Heart right ventricle (tissue), 16 donors: ENCODE results near the gene KRTAP4-11. TPM values are rescaled to one million over a fixed set of nuclear protein-coding genes. Genes with fewer than 3 reads are reported as not detected.

Experiments used
- ATAC-seq, 8 donors: fragments of 200-7000 bp; cut with Tn5 transposase; one replicate each; pipeline ENCODE4 v1.9.1; 2020; ENCODE audit warnings: mild to moderate bottlenecking in 8 of 8, moderate library complexity in 8 of 8, moderate number of reproducible peaks in 1 of 8
- DNase-seq, 2 donors: peaks; one replicate each; pipeline ENCODE4 v3.0.0-alpha.2; 2020
- H3K27ac ChIP-seq, 10 donors: fragments of 200-600 bp; sonication (generic) in 2 of 10; one replicate each; pipeline versions ENCODE4 v1.5.0 to v1.8.0; 2020 to 2022; ENCODE audit warnings: mild to moderate bottlenecking in 3 of 10
- H3K27me3 ChIP-seq, 7 donors: fragments of 200-600 bp; one replicate each; pipeline ENCODE4 v1.8.0; 2021 to 2022; ENCODE audit warnings: mild to moderate bottlenecking in 2 of 7
- H3K36me3 ChIP-seq, 9 donors: fragments of 200-600 bp; sonication (generic) in 1 of 9; one replicate each; pipeline versions ENCODE4 v1.5.0 to v1.8.0; 2020 to 2022; ENCODE audit warnings: mild to moderate bottlenecking in 2 of 9
- H3K4me1 ChIP-seq, 9 donors: fragments of 200-600 bp; sonication (generic) in 1 of 9; one replicate each; pipeline versions ENCODE4 v1.5.0 to v1.8.0; 2020 to 2022; ENCODE audit warnings: mild to moderate bottlenecking in 4 of 9
- H3K4me3 ChIP-seq, 10 donors: fragments of 200-600 bp; sonication (generic) in 2 of 10; one replicate each; pipeline versions ENCODE4 v1.5.0 to v1.8.0; 2020 to 2022; ENCODE audit warnings: mild to moderate bottlenecking in 7 of 10, moderate library complexity in 2 of 10
- H3K9me3 ChIP-seq, 11 donors: fragments of 200-600 bp in 10 of 11; sonication (generic) in 2 of 11; one replicate each; pipeline versions ENCODE4 v1.5.0 to v1.8.0; 2013 to 2022; ENCODE audit warnings: mild to moderate bottlenecking in 2 of 11, control low read depth in 1 of 11, moderate library complexity in 1 of 11
- CTCF ChIP-seq, 9 donors: fragments of 200-600 bp; sonication (generic) in 2 of 9; IDR thresholded peaks; one replicate each; pipeline versions ENCODE4 v1.5.0 to v1.8.0; 2021 to 2022; ENCODE audit warnings: antibody characterized with exemption in 9 of 9, mild to moderate bottlenecking in 5 of 9, moderate library complexity in 1 of 9
- WGBS, 2 donors: extraction: QIAGEN DNeasy Blood & Tissue Kit; methylation state at CpG; one replicate each; pipeline ENCODE4 v1.1.7; 2013; ENCODE audit warnings: inconsistent platforms in 1 of 2; 5-methylcytosine and 5-hydroxymethylcytosine counted together
- intact Hi-C, 10 donors: fragments of 100-400 bp; cut with DNase I; formaldehyde crosslinking; loops; one replicate each; pipeline versions ENCODE4 v1.11.1 to v1.14.2; 2022
- polyA plus RNA-seq, 2 donors: library from polyadenylated mRNA; stranded (reverse); fragments of 200-250 nt; gene quantifications; one replicate each; pipeline ENCODE4 v1.2.3, GENCODE V29; 2013
- total RNA-seq, 10 donors: library from RNA; stranded (reverse); fragmentation: NEBNext Ultra II Directional in 3 of 10; extraction: Animal tissue kit (Norgen Biotek cat#: 25700) in 3 of 10; gene quantifications; one replicate each; pipeline versions ENCODE4 v1.2.1 to v1.2.4, GENCODE V29; 2021 to 2023
- donor health status: Arrhythmogenic right ventricular cardiomyopathy.
- donor health status: ischemic (EF 13 %, LVEDD 7.1; RV severe dilation, severe dysfunction).
- donor health status: healthy with polysubstance abuse.
- donor health status: DM: no; HTN: yes; CAD: no.
- donor health status: DM: no; HTN: no; CAD: no.
- donor health status: ischemic (EF 25% LVEDD 6.9; RV normal size, moderate dysfunction).
- donor health status: ischemic (EF 25% LVEDD 5.7; RV mildly dilated, moderate dysfunction).
- donor health status: healthy.
- donor health status: DM: yes; HTN: yes; CAD: no.
- donor health status: Ischemic cardiomyopathy.
- donor health status: ischemic (EF 35%, LVEDD 5.7; RV mildly dilated, moderate dysfunction).
- donor health status: nonischemic (EF 11% LVEDD 7.7; RV severe dilation, severe dysfunction).
- donor health status: DM: yes; HTN: yes; CAD: no.
- donor health status: PGD.
- donor health status: ischemic (EF 29% LVEDD 5.4; RV normal size, mild dysfunction).
- donor health status: nonischemic (EF 23%, LVEDD 6.1; RV moderate dilation, normal function).

Gene KRTAP4-11
- total and polyA plus RNA-seq, 12 donors: not detected

- intact Hi-C loops: no loop called here
These were observed 29.5 kb upstream of the KRTAP4-11 start for GRCh38 chr17:41147531-41148204.

GRCh38 chr17:41145261-41145660 lies 27.1 kb upstream of the KRTAP4-11 start:
- no peak for ATAC-seq
- intact Hi-C loops: no loop called here

More at GRCh38 chr17:41147531-41148204, 29.5 kb upstream of the KRTAP4-11 start:
- no peaks in the 10 kb centered on the region for H3K36me3 ChIP-seq
- ATAC-seq (no peak), DNase-seq (no peak)
- peaks cover 0 to 15% (median 9%) of the 10 kb centered on the region in 7 donors for H3K27me3 ChIP-seq
- no peak for TF ChIP-seq CTCF (IDR thresholded peaks at IDR 0.05)
- WGBS, 2 donors: 85 to 92% methylated on average over 2 of the region's 2 CpGs
- H3K27ac ChIP-seq: no peak overlapping the region
- H3K9me3 ChIP-seq: peaks cover 0 to 18% (median 5%) of the 10 kb centered on the region in 11 donors
- no peak overlapping the region for H3K4me3 ChIP-seq
- no peaks in the 10 kb centered on the region for H3K4me1 ChIP-seq

GRCh38 chr17:41144846-41145245 lies 26.7 kb upstream of the KRTAP4-11 start:
- WGBS, 2 donors: 83 to 88% methylated on average over 1 of the region's 1 CpG
- Histone ChIP-seq H3K4me3 (no peak overlapping the region), H3K27ac (no peak overlapping the region), H3K36me3 (no peaks in the 10 kb centered on the region), H3K9me3 (peaks cover 0 to 35% (median 5%) of the 10 kb centered on the region in 11 donors), H3K4me1 (no peaks in the 10 kb centered on the region), H3K27me3 (peaks cover 0 to 15% (median 4%) of the 10 kb centered on the region in 7 donors)
- ATAC-seq: no peak
- intact Hi-C loops: no loop called here
- no peak for TF ChIP-seq CTCF (IDR thresholded peaks at IDR 0.05)
- no peak for DNase-seq

More at GRCh38 chr17:41145261-41145660, 27.1 kb upstream of the KRTAP4-11 start:
- DNase-seq: no peak
- no peak overlapping the region for H3K27ac ChIP-seq
- no peaks in the 10 kb centered on the region for H3K4me1 ChIP-seq
- TF ChIP-seq CTCF (IDR thresholded peaks at IDR 0.05): no peak
- WGBS, 2 donors: 78 to 85% methylated on average over 2 of the region's 2 CpGs
- H3K4me3 ChIP-seq: no peak overlapping the region
- no peaks in the 10 kb centered on the region for H3K36me3 ChIP-seq
- H3K27me3 ChIP-seq: peaks cover 0 to 15% (median 2%) of the 10 kb centered on the region in 7 donors
- peaks cover 0 to 31% (median 5%) of the 10 kb centered on the region in 11 donors for H3K9me3 ChIP-seq

- DNase-seq (no peak), ATAC-seq (no peak)
- no peaks in the 10 kb centered on the region for H3K4me1 ChIP-seq
- H3K27ac ChIP-seq: no peak overlapping the region
- TF ChIP-seq CTCF (IDR thresholded peaks at IDR 0.05): no peak
- no peaks in the 10 kb centered on the region for H3K36me3 ChIP-seq
- H3K9me3 ChIP-seq: peaks cover 0 to 36% (median 9%) of the 10 kb centered on the region in 11 donors
- peaks cover 0 to 10% (median 0%) of the 10 kb centered on the region in 7 donors for H3K27me3 ChIP-seq
- intact Hi-C loops: no loop called here
- no peak overlapping the region for H3K4me3 ChIP-seq
These were observed 23.2 kb upstream of the KRTAP4-11 start for GRCh38 chr17:41141361-41141760.
